Femur (tissue), 1 donor: ENCODE data around the gene ROR2.
A peak's percentile ranks its signal among the peaks of the same experiment; 100 is the strongest.

ENCODE experiments used
- DNase-seq: peaks from one replicate; pipeline ENCODE4 v3.0.0-alpha.2; 2017

Gene ROR2

DNA sequence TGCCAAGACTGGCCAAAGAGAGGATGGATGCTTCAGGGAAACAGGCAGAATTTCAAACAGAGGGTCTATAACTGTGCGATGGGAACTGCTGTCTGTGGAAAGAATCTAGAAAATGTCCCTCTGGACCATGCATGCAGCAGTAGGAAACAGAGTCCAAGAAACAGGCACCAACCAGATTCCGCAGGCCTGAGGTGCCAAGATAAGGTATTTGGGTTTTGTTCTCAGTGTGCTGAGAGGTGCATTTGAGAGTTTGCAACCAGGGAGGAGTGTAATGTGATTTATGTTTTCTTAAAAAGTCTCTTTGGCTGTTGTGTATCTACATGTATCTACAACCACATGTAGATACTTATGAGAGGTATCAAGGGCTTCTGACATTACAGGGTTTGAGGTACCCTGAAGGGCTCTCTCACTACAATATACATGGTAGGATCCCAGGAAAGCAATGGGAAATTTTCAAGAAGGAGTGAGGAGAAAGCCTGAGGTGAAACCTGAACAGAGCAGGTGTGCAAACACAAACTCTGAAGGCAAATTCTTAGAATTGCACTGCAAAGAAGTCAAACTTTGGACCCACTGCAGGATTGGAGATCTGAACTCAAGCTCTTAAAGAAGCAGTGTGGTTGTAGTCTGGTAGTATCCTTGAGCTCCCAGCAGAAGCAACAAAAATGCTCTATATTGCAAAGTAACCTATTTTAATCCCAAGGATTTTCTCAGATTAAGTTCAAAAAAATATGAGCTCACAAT is 343.6 kb downstream of the ROR2 start:
- DNase-seq, result no peak

DNA sequence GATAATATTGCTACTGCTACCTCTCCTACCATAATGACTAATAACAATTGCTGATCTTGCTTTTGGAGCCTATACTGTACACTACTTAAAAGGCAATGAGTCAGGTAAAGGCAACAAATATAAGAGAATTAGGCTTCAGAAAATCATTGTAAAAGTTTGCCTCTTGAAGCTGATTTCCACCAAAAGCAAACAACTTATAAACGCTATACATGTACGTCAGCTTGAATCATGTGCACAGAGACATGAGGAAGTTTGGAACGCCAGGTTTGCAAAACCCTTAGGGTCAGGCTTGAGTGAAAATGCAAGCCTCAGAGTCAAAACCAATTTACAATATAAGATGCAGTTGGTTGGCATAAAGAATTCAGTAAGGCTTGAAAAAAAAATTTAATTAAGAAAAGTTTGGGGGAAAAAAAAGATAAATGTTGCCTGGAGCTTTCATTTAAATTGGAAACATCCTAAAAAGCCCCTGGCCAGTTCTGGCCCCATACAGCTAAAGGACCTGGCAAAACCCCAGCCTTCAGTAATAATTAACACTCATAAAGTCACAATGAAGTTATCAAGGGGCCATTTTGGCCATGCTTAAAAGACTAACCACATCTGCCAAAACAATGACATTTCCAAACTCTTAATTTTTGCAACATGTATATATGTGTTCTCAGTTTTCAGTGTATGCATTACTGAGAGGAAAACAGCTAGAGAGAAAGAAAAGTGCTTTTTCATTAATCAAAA is 345.4 kb downstream of the ROR2 start:
- DNase-seq, result no peak

DNA sequence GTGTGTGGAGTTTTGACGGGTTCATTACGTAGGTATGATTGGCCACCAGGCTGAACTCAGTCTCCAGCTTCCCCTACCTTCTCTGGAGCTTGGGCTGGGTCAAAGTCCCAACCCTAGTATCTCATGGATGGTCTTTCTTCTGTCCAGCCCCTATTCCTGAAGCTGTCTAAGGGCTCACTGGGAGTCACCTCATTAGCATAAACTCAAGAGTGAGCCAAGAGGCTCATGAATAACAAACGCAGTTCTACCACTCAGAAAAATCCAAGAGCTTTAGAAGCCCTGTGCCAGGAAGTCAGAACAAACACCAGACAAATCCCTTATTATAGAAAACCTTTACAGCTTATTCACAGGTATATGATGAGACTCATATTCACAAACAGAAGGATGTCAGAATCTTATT is 346.1 kb downstream of the ROR2 start:
- no peak for DNase-seq

DNA sequence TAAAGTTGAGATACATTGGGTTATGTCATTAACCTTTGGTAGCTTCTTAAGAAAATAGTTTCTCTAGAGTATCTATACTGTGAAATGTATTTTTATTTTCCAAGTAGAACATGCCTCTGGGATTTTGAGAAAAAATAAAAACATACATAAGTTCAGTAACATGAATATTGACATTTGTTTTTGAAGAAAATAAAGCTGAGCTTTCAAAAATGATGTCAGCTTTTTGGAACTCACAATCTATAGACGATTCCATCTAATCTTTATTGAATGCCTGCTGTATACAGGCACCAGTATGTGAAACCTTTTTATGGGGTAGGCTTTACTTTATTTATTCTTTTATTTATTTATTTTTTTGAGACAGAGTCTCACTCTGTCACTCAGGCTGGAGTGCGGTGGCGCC is 350.5 kb downstream of the ROR2 start:
- DNase-seq, result no peak

DNA sequence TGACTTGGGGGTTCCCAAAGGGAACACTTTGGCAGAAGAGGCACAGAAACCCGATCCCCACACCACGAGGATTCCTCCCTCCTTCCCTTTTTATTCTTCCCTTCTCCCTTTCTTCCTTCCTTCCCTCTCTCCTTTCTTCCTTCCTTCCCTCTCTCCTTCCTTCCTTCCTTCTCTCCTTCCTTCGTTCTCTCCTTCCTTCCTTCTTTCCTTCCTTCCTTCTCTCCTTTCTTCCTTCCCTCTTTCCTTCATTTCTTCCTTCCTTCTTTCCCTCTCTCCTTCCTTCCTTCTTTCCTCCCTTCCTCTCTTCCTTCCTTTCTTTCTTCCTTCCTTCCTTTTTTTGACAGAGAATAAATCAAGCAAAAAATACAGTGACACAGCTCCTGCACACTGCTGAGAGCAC is 358.4 kb downstream of the ROR2 start:
- no peak for DNase-seq

DNA sequence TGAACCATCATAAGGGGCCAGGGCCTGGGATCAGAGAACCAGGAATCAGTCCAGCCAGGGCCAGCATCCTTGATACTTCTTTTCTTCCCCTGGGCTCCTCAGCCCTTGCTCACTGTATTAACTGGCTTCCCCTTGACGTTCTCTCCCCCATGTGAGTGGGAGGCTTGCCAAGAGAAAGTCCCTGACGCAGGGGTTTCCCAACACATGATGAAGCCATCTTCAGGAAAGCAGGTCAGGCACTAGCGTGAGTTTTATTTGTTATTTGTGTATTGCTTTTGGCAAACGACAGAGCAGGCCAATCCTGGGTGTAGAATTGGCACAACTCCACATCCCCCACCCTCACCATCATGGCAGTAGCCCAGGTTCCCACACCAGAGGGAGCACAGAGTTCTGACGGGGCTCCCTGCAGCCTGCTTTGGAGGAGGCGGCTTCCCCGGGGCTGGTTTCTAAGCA is 360.9 kb downstream of the ROR2 start:
- peak; percentile 49 for DNase-seq

DNA sequence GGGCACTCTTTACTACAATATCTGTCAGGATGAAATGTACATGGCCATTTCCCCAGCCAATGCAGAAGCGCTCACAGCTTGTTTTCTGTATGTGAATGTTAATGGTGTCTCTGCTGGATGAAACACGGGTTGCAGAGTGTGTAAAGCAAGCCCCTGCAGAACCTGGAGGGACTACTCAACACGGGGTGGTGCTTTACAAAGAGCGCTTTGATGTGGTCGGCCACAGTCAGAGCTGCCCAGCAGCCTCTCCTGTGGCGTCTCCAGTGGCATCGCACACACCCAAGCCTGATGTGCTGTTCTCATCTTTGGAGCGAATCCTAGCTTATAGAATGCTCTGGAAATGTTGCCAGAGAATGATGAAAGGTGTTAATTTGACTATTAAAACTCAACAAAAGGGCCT is 363.7 kb downstream of the ROR2 start:
- no peak for DNase-seq

DNA sequence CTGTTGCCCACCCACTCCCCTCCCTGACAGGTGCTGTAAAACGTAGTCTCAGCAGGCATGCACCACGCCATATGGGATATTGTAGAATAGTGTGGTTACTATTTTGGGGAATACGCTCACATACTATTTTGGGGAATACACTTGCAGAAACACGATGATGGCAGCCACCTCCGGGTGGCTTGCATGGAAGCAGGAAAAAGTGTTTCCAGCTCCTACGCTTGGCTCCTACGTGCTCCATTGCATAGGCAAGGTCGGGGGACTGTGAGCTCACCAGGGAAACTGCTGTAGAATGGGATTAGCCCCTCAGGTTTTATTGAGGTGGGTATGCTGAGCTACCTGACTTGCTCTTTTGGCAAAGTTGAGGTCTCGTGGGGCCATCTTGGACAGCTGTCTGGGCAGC is 366.1 kb downstream of the ROR2 start:
- DNase-seq, result no peak

DNA sequence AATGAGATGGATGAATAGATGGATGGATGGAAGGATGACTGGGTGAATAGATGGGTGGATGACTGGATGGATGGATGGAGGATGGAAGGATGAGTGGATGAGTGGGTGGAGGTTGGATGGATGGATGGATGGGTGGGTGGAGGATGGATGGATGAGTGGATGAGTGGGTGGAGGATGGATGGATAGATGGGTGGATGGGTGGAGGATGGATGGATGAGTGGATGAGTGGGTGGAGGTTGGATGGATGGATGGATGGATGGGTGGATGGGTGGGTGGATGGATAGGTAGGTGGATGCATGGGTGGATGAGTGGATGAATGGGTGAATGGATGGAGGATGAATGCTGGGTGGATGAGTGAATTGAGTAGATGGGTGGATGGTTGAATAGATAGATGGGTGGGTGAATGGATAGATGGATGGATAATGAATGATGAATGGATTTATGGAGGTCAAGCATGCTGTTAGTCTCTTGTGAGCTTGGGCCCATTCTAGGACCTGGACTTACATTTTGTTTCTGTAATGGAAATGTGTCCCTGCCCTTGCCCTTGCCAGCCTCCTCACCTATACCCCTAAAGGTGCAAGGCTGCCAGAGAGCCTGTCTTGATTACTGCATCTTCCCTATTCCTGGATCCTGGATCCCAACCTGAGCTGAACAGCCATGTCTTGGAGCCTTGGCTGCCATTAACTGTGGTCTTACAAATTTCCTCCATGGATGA is 366.7 kb downstream of the ROR2 start:
- DNase-seq, result no peak

DNA sequence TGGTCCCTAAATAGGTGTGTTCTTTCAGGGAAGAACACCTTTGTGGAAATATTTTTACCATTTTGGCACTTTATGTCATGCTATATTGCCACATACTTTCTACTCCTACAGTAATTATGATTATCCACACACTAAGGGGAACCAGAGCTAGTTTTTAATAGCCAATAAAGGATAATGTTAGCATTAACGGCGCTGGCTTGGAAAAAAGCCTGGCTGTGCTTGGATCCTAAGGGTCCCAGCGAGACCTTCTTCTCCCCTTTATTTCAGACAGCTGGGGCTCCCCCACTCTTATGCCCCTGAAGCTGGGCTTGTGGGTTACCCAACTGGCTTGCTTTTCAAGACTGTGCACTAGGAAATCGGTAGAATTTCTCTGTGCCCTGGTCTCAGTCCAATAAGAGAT is 367.8 kb downstream of the ROR2 start:
- no peak for DNase-seq

DNA sequence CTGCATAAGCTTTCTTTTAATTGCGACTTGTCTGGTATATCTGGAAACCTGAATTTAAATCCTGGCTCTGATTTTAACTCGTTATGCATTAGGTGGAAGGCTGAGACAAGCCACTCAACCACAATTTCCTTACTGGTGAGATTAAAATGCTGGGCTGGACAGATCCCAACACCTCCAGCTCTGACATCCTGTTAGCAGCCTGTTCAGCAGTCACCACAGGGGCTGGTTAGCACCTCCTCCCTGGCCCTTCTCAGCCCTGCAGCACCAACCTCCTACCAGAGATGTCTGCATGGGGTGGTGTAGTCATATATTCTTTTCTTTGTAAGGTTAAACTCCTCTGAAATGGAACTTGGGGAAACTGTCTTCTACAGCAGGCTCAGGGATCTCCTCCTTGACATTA is 369.9 kb downstream of the ROR2 start:
- DNase-seq, result no peak

DNA sequence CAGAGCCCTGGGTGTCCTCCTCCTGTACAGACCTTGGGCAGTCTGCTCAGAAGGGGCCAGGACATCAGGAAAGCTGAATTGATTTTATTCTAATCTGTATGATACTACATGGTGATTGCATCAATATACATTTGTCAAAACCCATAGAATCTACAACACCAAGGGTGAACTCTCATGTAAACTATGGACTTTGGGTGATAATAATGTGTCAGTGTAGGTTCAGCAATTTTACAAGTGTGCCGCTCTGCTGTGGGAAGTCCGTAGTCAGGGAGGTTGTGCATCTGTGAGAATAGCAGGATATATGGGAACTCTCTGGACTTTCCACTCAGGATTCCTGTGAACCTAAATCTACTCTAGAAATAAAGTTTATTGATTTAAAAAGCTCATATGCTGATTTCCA is 371.1 kb downstream of the ROR2 start:
- no peak for DNase-seq

DNA sequence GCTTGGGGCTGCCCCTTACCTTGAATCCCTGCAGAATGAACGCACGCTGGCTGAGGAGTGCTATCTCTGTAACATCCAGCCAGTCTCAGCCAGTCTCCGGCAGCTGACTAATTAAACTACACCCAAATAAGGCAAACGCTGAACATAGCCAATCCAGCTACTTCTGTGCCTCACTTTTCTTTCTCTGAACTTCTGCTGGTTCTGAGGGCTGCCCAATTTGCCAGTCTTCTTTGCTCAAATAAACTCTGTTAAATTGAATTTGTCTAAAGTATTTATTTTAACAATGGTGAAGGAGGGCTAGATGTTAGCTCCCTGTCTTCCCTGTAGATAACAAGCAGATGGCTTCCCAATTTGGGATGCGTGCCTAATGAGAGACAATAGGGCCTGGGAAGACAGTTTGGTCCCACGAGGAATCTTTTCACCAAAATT is 372.4 kb downstream of the ROR2 start:
- DNase-seq, result no peak

DNA sequence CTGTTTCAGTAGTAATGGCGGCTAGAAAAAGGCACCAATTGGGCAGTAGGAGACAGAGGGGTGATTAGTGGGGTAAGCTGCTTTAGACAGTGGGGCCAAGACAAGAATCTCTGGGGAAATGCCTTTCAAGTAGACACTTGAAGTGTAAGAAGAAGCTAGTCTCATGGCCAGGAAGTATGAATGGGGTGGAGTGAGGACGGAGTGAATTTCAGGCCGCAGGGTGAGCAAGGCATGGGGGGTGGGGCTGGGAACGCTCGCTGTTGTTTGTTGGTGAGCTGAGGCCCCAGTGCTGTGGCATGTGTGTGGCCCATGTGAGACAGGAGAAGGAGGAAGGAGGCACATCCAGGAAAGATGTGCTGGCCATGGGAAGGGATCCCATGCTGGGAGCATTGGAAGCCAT is 377.2 kb downstream of the ROR2 start:
- no peak for DNase-seq

DNA sequence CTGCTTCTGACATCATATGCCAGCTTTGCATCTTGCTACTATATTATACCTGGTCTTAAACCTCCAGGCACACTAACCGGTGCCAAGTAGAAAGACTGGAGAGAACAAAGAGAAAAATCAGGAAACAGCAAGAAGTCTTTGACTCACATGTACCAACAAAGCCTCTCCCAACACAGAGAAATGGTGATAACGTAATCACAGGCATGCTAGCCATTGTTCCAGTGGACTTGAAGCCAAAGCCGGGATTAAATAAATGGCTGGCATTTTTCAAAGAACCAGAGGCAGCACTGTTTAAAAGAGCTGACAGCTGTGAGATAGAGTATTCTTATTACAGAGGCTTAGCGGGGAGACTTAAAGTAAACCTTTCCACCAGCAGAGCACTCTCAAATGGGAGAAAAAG is 378.0 kb downstream of the ROR2 start:
- no peak for DNase-seq

DNA sequence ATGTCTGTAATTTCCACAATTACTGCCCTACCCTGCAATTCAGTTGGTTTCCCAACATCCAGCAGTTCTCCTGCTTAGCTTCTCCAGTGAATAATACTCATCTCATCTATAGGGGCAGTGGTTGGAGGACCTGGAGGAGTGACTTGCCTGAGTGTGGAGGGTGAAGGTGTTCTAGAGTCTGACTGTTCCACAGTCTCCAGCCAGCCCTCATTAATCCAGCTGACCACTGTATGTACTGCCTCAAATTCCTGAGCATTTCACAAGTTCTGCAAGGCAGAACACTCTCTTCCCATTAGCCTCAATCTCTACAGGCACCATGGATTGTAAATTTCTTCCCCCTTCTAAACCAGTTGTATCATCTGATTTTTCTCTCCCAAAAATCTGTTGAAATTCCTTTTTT is 379.0 kb downstream of the ROR2 start:
- no peak for DNase-seq

DNA sequence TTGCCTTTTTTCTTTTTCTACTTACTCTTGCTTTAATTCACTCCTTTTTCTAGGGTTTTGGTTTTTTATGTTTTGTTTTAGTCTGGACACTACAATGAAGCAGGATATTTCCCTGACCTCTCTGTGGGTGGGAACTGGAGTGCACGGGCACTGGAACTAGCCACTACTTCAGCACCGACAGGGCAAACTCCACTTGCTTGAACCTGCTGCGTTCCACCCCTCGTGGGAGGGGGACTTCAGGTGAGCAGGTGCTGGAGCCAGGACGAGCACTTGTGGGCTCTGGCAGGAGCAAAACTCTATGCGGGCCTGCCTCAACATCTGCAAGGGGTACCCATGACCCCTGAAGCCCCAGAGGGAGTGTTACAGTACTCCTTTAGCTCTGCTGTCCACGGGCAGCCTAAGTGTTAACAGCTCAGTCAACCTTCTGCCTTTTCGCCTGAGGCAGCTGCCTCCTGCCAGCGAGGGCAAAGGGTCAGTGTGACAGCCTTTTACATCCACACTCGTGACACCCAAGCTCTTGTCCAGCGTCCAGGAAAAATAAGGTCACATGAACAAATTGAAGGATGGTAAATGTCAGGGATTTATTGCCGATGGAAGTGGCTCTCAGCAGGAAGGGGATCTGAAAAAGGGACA is 382.3 kb downstream of the ROR2 start:
- no peak for DNase-seq

DNA sequence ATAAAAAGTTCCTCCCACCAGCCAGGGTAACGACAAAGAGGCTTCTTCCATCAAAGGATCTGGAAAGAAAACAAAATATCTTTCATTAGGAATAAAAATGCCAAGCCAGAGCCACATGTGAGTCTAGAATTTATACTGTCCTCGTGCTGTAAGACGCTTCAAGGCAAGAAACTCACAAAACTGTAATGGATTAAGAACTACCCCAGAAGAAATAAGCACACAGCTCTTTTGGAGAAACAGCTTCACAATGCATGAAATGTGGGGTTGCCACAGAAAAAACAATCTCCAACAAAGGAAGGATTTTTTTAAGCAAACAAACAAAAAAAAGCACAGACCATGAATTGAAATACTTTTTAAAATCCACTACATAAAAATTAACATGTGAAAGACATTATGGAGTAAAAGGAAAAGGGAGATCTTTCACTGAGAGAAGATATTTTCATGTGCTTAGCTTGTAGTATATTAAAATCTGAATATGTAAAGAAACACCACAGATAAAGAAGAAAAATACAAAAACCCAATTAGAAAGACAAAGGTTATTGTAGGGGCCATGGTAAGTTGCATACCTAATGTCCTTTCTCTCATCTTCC is 385.9 kb downstream of the ROR2 start:
- DNase-seq, result no peak

DNA sequence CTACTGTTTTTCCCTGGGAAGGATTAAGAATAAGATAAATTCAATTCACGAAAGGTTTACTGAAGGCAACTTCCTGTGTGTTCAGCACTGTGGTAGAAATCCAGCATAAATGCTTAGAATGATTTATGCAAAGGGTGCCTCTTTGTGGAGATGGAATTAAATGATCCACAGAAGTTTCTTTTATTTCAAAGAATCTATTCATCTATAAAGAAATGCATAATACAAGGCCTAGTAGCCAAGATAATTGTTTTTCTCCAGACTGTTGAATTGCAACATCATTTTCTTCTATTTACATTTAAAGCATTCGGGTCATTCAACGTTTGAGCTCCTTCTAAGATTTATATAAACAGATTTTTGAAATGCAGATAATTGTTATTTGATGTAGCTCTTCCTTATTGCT is 387.6 kb downstream of the ROR2 start:
- no peak for DNase-seq

DNA sequence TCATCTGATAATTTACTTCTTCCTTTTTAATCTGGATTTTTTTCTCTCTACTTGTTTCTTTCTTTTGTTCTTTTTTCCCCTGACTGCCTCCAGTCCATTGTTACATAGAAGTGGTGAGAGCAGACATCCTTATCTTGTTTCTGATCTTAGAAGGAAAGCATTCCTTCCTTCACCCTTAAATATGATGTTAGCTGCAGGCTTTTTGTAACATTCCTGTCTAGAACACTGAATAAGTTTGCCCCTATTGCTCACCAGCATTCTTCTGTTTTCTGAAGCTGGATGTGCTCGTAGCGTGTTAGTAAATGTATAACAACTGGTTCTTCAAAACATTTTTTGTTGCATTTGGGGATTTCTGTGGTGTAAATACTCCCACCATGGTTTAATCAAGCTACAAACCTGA is 389.7 kb downstream of the ROR2 start:
- DNase-seq, result no peak

DNA sequence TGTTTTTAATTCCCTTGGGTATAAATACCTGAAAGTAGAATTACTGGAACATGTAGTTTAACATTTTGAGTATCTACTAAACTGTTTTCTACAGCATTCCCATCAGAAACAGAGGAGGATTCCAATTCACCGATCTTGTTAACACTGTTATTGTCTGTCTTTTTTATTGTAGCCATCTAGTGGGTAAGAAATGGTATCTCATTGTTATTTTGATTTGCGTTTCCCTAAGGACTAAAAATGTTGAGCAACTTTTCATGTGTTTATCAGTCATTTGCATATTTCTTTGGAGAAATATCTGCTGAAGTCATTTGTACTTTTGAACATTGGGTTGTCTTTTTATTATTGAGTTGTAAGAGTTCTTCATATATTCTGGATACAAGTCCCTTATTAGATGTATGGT is 391.1 kb downstream of the ROR2 start:
- no peak for DNase-seq

DNA sequence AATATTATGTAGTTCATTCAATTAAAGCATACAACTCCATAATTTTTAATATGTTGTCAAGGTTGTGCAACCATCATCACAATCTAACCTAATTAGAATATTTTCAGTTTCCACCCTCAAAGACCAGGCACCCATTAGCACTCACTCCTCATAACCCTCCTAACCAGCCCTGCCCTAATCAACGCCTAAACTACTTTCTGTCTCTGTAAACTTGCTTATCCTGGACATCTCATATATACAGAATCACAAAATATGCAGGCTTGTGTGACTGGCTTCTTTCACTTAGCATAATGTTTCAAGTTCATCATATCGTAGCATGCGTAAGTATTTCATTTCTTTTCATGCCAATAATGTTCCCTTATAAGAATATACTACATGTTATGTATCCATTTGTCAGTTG is 391.6 kb downstream of the ROR2 start:
- DNase-seq, result no peak

DNA sequence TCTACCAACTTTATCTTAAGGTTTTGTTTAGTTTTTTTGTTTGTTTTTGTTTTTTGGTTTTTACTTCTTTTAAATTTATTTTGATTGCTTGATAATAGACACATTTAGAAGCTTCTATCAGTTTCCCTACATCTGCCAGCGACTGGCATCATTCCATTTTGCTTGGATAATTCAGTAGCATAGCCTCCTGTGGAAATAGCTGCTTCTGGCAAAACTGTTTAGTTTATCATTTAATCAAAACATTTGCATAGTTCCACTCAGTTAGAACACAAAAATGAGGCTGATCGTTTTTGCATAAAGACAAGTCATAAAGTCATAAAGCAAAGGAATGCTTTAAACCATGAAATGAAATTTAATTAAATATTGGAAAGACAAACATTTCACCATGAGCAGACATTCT is 392.7 kb downstream of the ROR2 start:
- DNase-seq, result no peak
